OCI-LY1 (cell line): ENCODE measurements around the gene ATF6B.

ENCODE experiments used
- EZH2 ChIP-seq: fragments of 200-600 bp; sonication (generic), shearing (Covaris generic); IDR thresholded peaks from 2 replicates; pipeline ENCODE4 v1.8.0; 2017; ENCODE audit warnings: borderline replicate concordance, mixed run types, mild to moderate bottlenecking, antibody characterized with exemption, low read length, moderate library complexity, mixed read lengths
- TF ChIP-seq, protein P1 (sequence below): fragments of 200-600 bp; sonication (generic), shearing (Covaris generic); IDR thresholded peaks from 2 replicates; pipeline ENCODE4 v1.5.1; 2017; ENCODE audit warnings: mild to moderate bottlenecking, antibody characterized with exemption, low read length, moderate library complexity, mixed read lengths

DNA sequence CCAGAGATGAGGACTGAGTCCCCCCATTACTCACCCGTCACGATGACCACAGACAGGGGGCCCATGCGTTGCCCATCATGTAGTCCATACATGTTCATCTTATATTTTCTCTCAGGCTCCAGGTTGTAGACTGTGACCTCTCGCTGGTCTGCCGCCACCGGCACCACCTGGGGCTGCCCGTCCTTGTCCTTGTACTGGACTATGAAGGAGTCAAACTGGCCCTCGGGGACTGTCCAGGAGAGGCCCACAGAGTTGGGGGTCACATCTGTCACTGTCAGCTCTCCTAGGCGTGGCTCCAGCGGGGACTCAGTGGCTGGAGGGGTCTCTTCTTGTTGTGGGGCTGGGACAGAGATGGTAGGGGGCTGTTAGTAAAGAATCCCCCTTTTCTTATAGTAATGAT lies 54.4 kb downstream of the ATF6B start:
- TF ChIP-seq, protein P1, sequence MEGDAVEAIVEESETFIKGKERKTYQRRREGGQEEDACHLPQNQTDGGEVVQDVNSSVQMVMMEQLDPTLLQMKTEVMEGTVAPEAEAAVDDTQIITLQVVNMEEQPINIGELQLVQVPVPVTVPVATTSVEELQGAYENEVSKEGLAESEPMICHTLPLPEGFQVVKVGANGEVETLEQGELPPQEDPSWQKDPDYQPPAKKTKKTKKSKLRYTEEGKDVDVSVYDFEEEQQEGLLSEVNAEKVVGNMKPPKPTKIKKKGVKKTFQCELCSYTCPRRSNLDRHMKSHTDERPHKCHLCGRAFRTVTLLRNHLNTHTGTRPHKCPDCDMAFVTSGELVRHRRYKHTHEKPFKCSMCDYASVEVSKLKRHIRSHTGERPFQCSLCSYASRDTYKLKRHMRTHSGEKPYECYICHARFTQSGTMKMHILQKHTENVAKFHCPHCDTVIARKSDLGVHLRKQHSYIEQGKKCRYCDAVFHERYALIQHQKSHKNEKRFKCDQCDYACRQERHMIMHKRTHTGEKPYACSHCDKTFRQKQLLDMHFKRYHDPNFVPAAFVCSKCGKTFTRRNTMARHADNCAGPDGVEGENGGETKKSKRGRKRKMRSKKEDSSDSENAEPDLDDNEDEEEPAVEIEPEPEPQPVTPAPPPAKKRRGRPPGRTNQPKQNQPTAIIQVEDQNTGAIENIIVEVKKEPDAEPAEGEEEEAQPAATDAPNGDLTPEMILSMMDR, result no peak
- TF ChIP-seq EZH2, result no peak
